ENCODE measurements around the gene SCTR. TPM values are rescaled to one million over a fixed set of nuclear protein-coding genes. Genes with fewer than 3 reads are reported as not detected.

SCTR gene
- total RNA-seq, 1 experiment from 2014 or later, result not detected

DNA sequence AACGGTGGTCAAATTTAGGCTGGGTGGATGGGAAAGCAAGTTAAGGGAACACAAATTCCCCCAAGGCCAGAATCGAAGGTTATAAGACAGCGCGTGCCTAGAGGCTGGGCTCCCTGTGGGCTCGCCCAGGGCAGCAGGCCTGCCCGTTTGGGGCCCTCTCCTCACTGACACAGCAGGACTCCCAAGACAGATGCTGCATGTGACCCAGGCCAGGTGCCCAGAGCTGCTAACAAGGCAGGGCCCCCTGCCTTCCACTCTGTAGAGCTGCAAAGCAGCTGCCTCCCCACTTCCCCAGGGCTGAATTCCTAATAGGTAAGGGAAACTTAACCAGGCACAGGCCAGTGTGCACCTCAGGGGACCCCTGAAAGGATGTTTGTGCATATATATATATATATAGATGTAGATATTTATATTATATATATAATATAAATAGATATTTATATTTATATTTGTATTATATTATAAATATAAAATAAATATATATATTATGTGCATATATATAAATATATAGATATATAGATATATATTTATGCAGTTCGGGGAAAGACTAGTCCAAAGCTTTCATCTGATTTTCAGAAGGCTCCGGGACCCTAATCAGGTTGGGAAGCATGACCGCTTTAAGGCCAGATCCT, 48.9 kb downstream of the SCTR start:
- DNase-seq (ENCODE audit: low spot score), result no peak

DNA sequence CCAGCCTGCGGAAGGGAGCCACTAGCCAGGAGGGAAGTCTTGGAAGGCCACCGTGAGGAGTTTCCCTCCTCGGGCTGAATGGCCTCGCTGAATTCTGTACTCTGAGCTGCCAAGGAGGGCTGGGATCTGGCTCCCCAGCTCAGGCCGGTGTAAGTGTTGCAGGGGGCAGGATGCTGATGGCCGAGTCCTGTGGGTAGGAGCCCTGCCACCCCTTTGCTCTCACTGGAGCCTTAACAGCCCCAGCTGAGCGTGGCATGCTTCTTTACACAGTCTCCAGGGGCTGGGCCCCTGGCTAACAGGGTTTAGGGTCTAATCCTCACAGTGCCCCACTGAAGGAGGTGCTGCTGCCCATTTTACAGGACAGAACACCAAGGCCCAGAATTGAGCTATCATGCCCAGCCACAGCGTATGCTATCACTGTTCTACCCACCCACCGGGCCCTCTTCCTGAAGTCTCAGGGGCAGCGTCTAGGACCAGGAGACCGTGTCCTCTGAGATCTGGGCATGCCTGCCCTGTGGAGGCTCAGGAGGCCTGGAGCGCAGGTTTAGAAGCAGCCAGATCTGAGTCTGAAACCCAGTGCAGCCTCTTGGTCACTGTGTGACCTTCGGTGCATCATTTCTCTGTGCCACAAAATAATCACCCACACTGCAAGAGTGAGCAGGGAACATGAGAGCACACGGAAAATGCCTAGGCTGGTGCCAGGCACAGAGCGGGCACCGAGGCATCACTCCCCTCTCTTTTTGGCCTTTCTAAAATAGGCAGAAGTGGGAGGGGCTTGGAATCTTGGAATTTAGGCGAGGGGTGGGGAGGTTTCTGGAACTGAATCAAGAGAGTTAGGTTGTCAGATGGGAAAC, 49.7 kb downstream of the SCTR start:
- DNase-seq (ENCODE audit: low spot score), result no peak

DNA sequence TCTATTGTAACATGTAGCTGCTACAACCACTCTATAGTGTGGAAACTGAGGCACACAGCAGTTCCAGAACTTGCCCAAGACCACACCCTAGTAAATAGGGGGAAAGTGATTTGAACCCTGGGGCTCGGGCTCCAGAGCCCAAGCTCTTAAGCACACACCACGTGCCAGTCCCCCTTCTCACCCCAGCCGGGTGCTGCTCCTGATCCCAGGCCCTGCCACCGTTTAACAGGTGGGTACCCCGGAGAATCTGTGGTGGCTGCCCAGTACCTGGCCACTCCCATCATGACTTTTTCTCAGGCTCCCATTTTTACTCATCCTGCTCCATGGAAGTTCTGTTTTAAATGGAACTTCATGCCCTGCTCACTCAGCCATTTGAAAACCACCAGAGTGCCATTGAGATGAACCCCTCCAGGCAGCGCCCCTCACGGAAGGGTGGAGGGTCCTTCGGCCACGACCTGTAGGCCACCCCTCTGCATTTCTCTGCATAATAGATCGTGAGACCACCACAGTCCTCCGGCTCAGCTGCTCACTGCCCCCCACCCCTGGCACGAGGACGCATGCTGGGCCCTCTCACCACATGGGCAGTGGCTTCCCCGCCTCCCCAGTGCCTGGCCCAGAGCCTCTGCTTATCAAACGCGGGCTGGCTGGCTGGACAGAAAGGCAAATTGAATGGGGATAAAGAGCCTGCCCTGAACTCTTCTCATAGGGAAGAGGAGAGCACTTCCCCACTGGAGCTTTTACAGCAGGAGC, 50.5 kb downstream of the SCTR start:
- DNase-seq (ENCODE audit: low spot score), result no peak

DNA sequence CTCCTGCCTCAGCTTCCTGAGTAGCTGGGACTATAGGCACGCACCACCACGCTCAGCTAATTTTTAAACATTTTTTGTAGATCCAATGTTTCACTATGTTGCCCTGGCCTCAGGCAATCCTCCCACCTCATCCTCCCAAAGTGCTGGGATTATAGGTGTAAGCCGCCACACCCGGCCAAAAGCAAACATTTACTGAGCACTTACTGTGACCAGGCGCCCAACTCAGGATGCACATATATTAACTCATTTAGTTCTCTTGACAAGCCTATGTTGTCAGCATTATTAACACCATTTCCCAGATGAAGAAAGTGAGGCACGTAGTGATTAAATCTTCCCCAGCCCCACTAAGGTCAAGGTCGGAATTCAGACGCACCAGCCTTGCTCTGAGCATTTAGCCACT, 51.5 kb downstream of the SCTR start:
- no peak for DNase-seq (ENCODE audit: low spot score)

DNA sequence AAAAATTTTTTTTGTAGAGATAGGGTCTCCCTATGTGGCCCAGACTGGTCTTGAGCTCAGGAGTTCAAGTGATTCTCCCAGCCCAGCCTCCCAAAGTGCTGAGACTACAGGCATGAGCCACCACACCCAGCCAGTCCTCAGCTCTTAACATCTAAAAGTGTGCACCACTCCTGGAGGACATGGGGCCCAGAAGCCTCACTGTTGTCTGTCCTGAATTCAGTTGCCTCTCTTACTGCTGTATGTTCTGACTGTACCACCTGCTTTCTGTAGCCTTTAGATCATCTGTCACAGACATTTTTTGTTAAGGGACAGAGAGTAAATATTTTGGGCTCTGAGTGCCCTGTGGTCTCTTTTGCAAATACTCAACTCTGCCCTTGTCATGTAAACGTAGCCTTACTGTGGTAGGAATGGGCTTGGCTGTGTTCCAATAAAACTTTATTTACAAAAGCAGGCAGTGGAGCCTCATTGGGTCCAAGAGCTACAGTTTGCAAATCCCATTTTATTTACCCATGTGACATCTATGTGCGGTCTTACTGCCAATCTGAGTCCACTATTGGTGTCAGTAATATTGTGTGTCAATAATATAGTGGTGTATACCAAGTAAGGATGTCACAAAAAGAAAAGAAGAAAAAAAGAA, 54.5 kb downstream of the SCTR start:
- no peak for DNase-seq (ENCODE audit: low spot score)

DNA sequence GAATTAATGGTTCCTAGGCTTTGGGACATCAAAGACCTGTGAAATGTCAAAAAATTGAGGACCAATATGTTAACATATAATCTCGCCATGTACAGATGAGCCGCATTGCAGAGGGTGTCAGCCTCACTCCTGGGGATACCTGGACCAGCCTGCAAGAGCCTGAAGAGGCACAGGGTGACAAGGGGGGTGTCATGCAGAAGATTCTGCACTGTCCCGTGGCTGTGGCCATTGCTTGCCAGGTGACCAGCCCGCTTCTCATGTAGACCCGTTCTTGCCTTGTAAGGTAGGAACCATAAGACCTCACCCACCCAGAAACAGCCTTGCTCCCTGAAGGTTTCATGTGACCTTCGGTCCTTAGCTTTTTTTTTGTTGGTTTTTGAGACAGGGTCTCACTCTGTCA, 55.2 kb downstream of the SCTR start:
- no peak for DNase-seq (ENCODE audit: low spot score)

DNA sequence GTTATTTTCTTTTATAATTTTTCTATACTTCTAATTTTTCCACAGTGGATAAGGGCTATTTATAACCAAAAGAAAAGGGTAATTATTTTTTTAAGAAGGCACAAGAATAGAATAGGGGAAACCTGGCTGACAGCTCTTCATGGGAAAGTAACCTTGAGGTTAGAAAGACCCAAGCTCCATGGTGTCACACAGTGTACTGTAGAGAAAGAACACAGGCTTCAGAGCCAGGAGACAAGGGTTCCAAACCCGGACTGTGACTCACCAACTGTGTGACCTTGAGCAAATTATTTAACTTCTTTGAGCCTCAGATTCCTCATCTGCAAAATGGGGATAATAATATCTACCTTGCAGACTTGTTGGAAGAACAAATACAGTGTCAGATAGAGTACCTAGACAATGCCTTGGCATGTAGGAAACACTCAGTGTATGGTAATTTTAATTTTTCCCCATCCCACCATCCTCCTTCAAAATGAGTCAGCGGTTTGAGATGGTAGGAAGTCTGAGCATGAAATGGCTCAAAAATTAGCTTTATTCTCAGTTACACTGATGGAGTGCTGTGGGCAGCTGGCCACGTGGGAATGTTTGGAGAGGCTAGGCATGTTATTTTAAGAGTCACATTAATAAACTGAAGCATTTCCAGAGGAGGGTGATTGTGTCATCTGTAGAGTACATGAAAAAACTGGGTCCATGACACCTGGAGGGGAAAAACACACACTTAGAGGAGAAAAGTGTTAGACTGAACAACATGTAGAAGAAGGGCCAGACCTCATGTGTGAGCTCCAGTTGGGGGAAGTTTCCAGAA, 55.9 kb downstream of the SCTR start:
- DNase-seq (ENCODE audit: low spot score), result no peak

DNA sequence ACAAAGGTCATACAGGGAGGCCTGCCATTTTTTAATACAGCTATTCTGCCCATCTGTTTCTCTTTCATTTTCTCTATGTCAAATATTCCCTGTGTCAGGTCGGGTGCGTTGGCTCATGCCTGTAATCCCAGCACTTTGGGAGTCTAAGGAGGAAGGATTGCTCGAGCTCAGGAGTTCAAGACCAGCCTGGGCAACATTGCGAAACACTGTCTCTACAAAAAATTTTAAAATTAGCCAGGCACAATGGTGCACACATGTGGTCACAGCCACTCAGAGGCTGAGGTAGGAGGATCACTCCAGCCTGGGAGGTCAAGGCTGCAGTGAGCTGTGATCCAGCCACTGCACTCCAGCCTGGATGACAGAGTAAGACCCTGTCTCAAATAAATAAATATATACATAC, 57.9 kb downstream of the SCTR start:
- no peak for DNase-seq (ENCODE audit: low spot score)

DNA sequence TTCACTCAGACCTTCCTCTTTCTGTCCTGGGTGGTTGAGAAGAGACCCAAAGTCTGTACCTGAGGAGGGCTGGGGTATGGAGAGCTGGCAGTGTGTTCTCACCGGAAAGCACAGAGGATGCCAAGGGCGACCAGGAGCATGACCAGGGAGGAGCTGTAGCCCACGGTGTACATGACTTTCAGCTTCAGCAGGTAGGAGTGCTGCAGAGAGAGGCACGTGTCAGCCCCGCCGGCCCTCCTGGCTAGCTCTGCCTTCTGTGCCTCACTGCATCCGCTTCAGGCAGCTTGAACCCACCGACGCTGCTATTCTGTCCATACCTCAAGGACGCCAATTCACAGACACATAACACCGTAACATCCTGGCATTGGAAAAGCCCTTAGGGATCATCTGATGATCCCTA, 58.6 kb downstream of the SCTR start:
- no peak for DNase-seq (ENCODE audit: low spot score)

DNA sequence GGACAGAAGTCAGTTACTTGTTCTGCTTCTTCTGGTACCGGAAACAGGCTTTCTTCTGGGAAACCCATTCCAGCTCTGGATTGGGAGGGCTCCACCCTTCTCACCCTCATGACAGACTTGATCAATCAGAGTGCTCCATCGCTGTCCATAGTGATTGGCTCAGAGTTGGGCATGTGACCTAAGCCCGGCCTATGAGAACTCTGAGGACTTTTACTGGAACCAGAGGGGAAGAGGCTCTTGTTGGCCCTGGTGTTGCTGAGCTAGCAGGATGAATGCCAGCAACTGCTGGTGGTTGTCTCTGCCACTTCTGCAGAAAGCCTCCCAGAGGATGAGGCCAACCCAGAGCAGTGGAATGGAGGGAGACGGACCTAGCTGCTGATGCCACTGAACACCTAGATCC, 59.3 kb downstream of the SCTR start:
- no peak for DNase-seq (ENCODE audit: low spot score)

DNA sequence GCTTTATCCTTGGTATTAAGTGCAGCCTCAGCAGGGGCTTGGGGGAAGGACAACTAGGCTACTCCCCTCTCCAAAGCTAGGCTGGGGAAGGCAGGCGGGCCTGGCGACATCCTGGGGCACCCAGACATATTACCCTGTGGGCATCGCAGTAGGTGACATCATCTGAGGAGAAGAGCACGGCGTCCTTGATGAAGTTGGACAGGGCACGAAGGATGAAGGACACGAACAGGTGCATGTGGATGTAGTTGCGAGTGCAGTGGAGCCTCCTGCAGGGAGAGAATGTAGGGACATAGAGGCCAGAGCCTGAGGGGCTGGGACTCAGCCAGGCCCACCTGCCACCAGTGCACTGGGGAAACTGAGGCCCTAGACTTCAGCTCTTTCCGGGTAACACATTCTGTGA, 60.3 kb downstream of the SCTR start:
- no peak for DNase-seq (ENCODE audit: low spot score)

DNA sequence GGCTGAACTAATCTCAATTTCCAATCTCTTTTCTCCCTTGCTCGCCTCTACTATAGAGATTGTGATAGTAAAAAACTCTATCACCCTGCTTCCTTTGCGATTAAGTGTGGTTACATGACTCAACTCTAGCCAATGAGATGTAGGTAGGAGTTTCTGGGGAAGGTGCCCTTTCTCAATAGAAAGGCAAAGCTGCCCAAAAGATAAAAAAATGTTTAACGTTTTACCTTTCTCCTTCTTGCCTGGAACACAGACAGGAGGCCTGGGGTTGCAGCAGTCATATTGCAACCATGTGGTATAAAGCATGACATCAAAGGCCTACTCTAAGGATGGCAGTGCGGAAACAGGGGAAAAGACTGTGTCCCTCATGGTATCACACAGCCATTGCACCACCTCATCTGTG, 61.1 kb downstream of the SCTR start:
- no peak for DNase-seq (ENCODE audit: low spot score)

DNA sequence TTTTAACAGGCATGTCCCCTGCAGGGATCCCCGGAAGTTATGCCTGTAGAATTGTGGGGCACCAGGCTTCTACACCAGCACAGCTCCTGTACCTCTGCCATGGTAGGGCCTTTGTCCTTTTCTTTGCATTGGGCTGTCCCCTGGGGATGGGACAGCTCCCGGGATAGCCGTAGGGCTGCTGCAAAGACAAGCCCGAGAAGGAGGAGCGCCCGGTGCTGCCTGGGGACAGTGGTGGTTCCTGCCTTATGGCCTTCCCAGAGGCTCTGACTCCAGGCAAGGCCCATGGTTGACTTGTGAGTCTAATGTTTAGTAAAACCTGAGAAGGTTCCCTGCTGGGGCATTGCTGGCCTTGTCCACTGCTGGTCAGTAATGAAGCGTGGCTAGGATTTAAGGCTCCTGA, 61.7 kb downstream of the SCTR start:
- no peak for DNase-seq (ENCODE audit: low spot score)

DNA sequence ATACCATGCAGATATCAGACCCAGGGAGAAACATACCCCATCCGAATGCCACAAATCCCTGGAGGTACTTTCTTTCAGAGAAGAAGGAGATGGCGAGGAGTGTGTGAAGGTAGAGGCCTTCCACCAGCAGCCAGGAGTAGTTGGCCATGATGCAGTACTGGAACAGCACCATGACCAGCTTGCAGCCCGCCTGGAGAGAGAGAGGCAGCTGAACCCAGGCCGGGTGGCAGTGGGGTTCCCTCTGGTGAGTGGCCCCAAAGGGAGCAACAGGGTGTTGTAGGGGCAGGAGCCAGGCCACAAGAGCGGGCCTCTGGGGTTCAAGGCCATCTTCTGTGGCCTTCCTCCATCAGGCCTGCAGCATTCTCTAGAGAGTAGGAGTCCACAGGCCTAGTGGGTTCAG, 62.5 kb downstream of the SCTR start:
- no peak for DNase-seq (ENCODE audit: low spot score)

DNA sequence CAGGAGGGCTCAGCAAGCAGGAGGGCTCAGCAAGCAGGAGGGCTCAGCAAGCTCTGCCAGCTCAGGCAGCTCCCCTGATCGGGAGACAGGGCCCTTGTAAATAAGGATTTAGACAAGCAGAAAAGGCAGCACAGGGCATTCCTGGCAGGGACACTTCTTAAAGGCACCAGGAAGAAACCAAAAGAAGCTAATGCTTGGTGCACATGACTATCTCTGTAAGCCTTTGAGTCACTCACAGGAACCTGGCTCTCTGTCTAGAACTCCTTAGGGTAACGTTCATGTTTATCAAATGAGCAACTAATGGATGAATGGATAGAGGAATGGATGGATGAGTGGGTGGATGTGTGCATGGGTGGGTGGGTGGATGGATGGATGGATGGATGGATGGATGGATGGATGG, 64.2 kb downstream of the SCTR start:
- DNase-seq (ENCODE audit: low spot score), result no peak

DNA sequence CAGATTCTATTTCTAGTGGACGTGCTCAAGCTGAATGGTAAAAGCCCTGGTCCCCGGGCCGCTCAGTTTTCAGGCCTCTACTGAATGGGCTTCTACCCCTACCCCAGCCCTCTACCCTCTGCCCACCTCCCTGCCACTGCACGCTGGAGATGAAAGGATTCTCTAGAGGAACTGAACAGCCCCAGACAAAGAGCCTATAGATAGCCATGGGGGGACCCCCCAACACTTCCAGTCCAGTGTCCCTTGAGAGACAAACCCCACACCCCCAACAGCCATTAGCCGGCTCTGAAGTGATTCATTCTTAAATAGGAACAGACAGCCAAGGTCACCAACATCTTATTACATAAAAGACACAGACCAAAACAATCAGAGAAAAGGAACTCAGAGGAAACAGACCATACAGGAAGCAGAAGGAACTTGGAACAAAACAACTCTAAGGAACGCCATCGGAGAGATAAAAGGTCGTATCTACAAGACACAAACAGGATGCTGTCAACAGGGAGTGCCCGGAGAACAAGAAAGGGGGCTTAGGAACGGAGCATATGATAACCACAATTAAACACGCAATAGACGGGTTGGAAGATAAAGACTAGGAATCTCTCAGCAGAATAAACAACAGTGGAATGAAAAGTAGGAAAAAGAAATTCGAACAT, 69.1 kb downstream of the SCTR start:
- no peak for DNase-seq (ENCODE audit: low spot score)

DNA sequence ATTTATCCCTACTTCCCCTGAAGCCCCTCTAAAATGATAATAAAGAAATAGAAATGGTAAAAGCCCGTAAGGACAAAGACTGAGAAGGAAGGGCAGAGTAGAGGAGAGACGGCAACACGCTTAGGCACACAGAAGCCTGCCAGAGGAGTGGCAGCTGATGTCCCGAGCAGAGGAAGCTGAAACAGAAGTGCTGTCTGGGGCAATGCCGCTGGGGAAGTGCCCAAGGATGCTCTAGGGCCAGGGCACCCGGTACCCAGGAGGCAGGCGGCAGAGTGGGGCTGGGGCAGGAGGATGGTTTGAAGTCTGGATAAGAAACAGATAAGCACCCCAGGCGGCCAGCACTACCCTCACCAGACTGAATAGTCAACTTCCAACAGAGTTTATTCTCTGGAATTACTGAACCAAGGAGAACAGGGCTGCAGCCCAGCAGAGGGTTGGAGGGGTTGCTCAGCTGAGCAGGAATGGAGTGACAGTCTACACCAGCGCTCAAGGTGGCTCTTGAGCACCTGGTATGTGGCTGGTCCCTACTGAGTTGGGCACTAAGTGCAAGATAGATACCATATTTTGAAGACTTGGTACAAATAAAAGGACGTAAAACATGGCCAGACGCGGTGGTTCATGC, 70.2 kb downstream of the SCTR start:
- DNase-seq (ENCODE audit: low spot score), result no peak

DNA sequence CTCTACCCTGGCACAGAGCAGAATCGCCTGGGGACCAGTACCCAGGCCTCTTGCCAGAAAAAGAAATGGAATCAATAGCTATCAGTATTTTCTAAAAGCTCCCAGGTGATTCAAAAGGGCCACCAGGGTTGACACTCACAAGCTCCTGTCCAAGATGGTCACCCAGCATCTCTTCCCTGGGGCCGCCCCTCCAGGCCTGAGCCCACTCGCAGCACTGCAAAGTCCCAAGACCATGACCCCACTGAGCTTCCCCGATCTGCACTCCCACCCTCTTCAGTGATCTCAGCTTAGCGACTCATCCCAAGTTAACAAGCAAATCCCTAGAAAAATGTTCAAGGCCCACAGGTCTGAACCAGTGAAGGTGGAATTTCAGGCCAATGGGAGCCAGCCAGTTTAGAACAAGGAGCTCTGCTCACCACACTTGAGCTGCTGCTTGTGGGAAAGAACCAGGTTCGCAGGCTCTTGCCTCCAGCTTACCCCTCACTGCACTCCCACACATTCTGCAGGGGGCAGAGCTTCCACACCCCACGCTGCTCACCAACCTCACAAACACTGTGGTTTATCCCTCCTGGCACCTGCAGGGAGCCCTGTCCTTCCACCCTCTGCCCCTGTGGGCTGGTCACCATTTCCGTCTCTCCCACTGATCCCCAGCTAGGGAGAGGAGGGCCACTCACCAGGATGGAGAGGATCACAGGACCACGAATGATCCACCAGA, 72.8 kb downstream of the SCTR start:
- no peak for DNase-seq (ENCODE audit: low spot score)

DNA sequence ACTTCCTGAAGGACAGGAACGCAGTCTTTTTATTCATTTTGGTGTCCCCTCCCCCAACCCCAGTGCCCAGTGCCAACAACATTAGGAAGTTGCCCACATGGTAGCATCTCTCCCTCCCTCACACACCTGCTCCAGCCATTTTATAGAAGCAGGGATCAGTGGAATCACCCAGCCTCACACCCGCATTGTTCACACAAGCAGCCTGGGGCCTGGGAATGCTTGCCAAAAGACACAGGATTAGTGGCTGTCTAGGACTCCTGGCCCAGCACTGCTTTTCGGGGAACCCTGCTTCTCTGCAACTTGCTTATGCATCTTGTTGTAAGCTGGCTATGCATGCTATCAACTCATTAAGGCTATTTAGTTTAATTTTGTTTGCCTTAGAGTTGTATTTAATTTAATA, 74.8 kb downstream of the SCTR start:
- DNase-seq (ENCODE audit: low spot score), result no peak
